GM18519 (cell line): ENCODE data around the gene UNCX.

Source experiments
- ATAC-seq: cut with Tn5 transposase; IDR thresholded peaks from one replicate; pipeline ENCODE4 v1.9.1; 2021; ENCODE audit warnings: mild to moderate bottlenecking, moderate library complexity; ENCODE audit not compliant: unreplicated experiment, low FRiP score

Gene UNCX

DNA sequence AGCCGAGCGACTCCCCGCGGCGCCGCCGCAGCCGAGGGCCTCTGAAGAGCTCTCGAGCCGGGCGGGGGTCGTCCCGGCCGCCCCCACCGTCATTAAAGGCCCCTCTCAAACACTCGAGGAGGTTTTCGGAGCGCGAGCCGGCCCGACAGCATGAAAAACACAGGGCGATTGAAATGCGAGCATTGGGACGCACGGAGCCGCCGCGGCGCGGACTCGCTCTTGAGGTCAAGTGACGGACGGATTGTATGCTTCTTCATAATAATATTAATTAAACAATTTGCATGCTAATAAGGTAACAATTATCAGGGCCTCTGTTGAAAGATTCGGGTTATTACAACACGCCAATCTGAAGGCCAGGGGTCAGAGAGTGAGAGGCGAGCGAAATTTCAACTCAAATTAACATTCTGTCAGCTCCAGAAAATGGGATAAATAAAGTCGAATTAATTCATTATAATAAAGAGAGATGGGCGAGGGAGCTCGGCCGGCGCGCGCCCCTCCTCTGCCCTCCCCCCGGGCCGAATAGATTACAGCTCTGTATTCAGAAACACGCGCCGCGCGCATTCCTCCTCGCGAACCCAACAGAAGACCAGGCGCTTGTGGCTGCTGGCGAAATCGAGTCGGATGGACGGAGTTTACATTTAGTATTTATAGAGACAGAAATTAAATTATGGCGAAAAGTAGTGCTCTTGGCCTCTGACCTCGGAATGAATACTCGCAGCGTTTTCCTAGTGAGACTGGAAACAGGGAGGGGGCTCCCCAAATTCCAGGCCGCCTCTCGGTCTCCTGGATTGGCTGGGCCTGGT, 2.1 kb upstream of the UNCX start:
- no peak for ATAC-seq

DNA sequence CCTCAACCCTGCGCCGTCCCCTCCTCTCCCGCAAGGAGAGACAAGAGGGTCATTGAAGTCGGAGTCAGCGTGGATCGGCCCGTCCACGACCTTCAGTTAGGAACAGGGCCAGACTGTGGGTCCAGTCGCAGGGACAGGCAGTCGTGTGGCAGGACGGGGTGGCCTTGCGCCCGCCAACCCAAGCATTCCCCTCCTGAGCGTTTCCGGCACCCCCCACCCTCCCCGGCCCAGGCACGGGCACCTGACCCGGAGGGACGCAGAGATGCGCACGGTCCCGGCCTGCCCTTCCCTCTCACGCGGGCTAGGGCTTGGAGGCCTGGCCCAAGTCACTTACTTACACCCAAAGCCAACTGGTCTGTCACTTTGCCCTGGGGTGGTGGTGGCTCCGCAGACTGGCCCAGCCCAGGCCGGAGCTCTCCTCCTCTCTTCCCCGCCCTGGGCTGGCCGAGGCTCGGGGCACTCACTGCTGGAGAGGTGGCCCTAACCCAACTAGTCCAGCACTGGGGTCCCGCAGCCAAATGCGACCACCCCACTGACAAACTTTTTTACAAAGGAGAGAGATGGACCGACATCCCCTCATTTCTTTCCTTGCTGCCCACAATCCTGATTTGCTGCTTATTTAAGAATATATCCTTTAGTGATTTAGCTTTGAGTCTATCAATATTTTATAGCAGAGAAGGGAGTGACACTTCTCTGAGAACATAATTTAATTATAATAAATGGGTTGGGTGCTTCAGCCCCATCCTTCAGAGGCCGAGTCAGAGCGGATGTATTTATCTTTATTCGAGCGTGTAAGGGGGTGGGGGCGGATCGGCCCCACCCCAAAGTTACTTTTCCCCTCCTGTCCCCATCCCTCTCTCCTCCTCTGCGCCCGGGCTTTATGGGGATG, 1.2 kb upstream of the UNCX start:
- ATAC-seq: no peak

- no peak for ATAC-seq
Observed at GRCh38 chr7:1232103-1232466, 587 bp upstream of the UNCX start.

DNA sequence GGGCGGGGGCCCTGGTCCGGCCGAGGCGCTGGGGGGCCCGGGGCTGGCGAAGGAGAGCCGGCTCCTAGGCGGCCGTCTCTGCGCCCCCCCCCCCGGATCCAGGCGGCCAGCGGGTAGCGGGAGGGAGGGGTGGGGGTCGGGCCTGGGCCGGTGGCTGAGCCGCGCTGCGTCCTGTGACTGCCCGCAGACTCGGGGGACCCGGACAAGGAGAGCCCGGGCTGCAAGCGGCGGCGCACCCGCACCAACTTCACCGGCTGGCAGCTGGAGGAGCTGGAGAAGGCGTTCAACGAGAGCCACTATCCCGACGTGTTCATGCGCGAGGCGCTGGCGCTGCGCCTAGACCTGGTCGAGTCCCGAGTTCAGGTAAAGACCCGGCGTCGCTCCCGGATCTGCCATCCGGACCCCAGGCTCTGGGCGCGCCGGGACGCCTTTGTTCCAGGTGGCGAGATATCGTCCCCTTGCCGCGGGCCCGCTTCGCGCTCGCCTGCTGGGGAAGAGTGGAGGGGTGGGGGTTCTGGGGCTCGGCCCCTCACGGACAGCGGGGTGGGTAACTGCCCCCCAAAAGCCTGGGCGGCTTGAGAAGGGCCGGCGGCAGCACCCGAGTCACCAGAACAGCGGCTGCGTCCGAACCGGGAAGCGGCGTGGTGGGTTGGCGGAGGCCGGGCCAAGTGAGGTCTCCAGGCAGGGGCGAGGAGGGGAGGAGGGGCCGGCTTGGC, 819 bp downstream of the UNCX start:
- ATAC-seq: no peak

- no peak for ATAC-seq
Observed at GRCh38 chr7:1234049-1234880, 1.6 kb downstream of the UNCX start.

GRCh38 chr7:1234881-1235500, 2.3 kb downstream of the UNCX start:
- no peak for ATAC-seq

DNA sequence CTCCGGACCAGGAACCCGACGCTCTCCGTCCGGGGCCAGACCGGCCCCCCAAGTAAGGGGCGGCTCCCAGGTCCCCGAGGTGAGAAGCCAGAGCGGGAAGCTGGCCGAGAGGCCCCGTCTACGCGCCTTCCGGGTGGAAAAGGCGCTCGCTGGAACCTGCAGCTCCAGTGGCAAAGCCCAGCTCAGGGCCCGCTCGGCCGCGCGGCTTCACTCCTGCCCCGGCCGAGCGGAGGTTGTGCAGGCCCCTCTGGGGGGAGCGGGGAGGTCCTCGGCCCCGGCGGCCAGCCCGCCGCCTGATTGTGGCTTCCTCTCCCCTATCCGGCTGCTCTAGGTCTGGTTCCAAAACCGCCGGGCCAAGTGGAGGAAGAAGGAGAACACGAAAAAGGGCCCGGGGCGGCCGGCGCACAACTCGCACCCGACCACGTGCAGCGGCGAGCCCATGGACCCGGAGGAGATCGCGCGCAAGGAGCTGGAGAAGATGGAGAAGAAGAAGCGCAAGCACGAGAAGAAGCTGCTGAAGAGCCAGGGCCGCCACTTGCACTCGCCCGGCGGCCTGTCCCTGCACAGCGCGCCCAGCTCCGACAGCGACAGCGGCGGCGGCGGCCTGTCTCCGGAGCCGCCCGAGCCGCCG, 2.9 kb downstream of the UNCX start:
- ATAC-seq: no peak

- ATAC-seq: no peak
Observed at GRCh38 chr7:1236132-1236661, 3.5 kb downstream of the UNCX start.

DNA sequence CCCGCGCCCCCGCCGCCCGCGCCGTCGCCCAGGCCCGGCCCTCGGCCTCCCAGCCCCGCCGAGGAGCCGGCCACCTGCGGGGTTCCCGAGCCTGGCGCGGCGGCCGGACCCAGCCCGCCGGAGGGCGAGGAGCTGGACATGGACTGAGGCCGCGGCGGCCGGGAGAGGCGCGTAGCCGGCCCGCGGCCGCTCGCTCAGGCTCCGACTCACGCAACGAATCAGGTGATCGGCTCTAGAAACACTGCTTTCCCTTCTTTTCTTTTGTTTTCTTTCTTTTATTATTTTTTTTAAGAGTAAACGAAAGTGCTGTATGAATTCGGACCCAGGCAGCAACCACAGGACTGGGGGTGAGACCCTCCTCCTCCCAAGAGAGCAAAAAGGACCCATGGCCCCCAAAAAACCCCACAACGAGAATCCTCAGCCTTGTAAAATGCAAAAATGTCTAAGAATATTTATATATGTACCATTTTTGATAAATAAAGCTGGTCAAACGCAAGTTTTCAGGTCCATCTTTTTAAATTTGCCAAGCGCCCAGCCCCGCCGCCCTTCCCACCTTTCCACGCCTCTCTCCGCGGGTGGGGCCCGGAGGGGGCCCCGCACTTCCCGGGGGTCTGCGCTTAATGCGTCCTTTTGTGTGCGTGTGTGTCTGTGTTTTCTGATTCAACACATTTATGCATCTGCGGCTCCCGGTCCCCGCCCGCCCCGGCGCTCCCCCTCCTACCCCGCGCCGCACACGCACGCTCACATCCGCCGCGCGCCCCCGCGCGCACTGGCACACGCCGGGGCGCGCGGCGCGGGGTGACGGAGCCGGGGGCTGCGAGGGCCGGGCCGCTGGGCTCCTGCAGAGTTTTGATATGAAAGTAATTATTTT, 4.4 kb downstream of the UNCX start:
- ATAC-seq: no peak

- ATAC-seq: no peak
Observed at GRCh38 chr7:1237704-1238255, 5.1 kb downstream of the UNCX start.

- ATAC-seq: no peak
Observed at GRCh38 chr7:1238450-1238882, 5.8 kb downstream of the UNCX start.

DNA sequence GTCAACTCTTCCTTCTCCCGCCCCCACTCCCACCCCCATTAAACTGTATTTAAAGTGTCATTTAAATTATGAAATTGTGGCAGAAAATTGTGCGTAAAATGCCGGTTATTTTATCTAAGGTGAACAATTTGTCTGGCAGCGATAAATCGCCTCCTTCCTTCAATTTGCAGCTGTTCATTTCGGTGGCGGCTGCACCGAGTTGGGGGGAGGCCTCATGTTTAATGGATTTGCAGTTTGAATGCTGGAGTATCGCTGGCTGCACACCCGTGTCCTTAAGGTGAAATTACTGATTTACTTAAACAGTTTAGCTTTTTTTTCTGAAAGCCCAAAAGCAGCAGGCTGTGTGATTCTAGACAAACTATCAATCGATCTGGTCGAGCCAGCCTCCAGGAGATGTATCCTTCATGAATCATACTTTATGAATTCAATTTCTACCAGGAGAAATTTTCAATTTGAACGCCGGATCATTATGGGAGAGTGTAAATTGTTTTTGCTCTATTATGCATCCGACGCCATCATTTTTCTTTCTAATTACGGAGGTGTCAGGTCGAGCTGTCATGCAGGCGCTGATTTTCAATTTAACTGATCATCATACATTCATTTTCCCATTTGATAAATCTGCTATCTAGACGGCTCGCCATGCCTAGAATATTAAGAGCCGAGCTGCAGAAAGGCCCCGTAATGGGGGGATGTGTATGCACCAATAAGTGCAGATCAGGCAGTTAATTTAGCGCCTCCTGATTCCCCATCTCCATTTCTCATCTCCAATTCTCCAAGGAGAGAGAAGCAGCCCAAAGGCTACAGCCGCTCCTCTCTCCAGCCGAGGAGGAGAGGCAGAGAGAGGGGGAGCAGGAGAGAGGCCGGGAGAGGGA, 6.5 kb downstream of the UNCX start:
- ATAC-seq: no peak

GRCh38 chr7:1239803-1240516, 7.3 kb downstream of the UNCX start:
- ATAC-seq: no peak

- ATAC-seq: no peak
Observed at GRCh38 chr7:1240517-1241257, 8.0 kb downstream of the UNCX start.

DNA sequence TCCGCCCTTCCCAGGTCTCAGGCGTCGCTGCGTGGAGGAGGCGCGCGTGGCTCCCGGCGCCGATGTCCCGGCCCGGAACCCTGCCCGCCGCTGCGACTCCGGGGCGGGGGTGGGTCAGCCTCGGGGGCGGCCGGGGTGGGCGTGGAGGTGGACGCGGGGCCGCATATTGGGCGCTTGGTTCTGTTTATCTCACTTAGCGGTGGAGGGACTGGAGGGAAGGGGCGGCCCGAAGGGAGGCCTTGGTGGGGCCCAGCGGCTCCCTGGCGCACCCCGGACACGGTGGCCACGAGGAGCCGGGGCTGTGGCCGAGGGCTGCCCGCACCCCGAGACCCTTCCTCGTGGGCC, 8.6 kb downstream of the UNCX start:
- no peak for ATAC-seq
